H9 (cell line): ENCODE data around the gene SLC9A9. TPM values are rescaled to one million over a fixed set of nuclear protein-coding genes. Genes with fewer than 3 reads are reported as not detected.

Source experiments
- DNase-seq: peaks from one replicate; pipeline ENCODE4 v3.0.0-alpha.2; 2017
- H2AFZ ChIP-seq: one replicate; pipeline ENCODE4 v1.6.1; 2013; ENCODE audit warnings: mild to moderate bottlenecking, low read length, control low read depth, moderate library complexity
- H2AK5ac ChIP-seq: 2 replicates; pipeline ENCODE4 v1.6.1; 2013; ENCODE audit warnings: low read length, control low read depth, mixed read lengths; ENCODE audit not compliant: insufficient read length
- H2BK120ac ChIP-seq: one replicate; pipeline ENCODE4 v1.6.1; 2013; ENCODE audit warnings: low read depth, mild to moderate bottlenecking, low read length, control low read depth, inconsistent platforms; ENCODE audit not compliant: poor library complexity, severe bottlenecking
- H2BK12ac ChIP-seq: 2 replicates; pipeline ENCODE4 v1.6.1; 2013; ENCODE audit warnings: low read length, control low read depth, mixed read lengths, low read depth; ENCODE audit not compliant: insufficient read length
- H2BK15ac ChIP-seq: 2 replicates; pipeline ENCODE4 v1.6.1; 2013; ENCODE audit warnings: low read depth, low read length, control low read depth
- H2BK20ac ChIP-seq: one replicate; pipeline ENCODE4 v1.6.1; 2013; ENCODE audit warnings: low read depth, mild to moderate bottlenecking, low read length, control low read depth, inconsistent platforms; ENCODE audit not compliant: poor library complexity, severe bottlenecking
- H2BK5ac ChIP-seq: 2 replicates; pipeline ENCODE4 v1.6.1; 2013; ENCODE audit warnings: low read length, control low read depth, mixed read lengths; ENCODE audit not compliant: insufficient read length
- H3K14ac ChIP-seq: 2 replicates; pipeline ENCODE4 v1.6.1; 2013; ENCODE audit warnings: low read length, control low read depth; ENCODE audit not compliant: insufficient read depth
- H3K18ac ChIP-seq: 2 replicates; pipeline ENCODE4 v1.6.1; 2013; ENCODE audit warnings: low read depth, mild to moderate bottlenecking, mixed read lengths, low read length, control low read depth; ENCODE audit not compliant: insufficient read length
- H3K23ac ChIP-seq: 2 replicates; pipeline ENCODE4 v1.6.1; 2013; ENCODE audit warnings: low read length, control low read depth, mixed read lengths, low read depth; ENCODE audit not compliant: insufficient read length
- H3K23me2 ChIP-seq: 2 replicates; pipeline ENCODE4 v1.6.1; 2013; ENCODE audit warnings: low read depth, mild to moderate bottlenecking, mixed read lengths, low read length, control low read depth; ENCODE audit not compliant: insufficient read length, poor library complexity, severe bottlenecking
- H3K27ac ChIP-seq: 2 replicates; pipeline ENCODE4 v1.5.1; 2013; ENCODE audit warnings: low read length, control low read depth, mixed read lengths, low read depth; ENCODE audit not compliant: insufficient read length
- H3K27me3 ChIP-seq: 2 replicates; pipeline ENCODE4 v1.6.1; 2013; ENCODE audit warnings: low read length, control low read depth, inconsistent platforms; ENCODE audit not compliant: insufficient read depth
- H3K4ac ChIP-seq: 2 replicates; pipeline ENCODE4 v1.6.1; 2013; ENCODE audit warnings: low read depth, mild to moderate bottlenecking, control low read depth, inconsistent platforms, low read length, moderate library complexity
- H3K4me1 ChIP-seq: 2 replicates; pipeline ENCODE4 v1.6.1; 2013; ENCODE audit warnings: low read length, control low read depth, inconsistent platforms; ENCODE audit not compliant: insufficient read depth
- H3K4me2 ChIP-seq: 2 replicates; pipeline ENCODE4 v1.6.1; 2013; ENCODE audit warnings: low read length, control low read depth, mixed read lengths; ENCODE audit not compliant: insufficient read length, insufficient read depth
- H3K56ac ChIP-seq: 2 replicates; pipeline ENCODE4 v1.6.1; 2013; ENCODE audit warnings: low read depth, mild to moderate bottlenecking, mixed read lengths, low read length, control low read depth; ENCODE audit not compliant: insufficient read length
- H3K79me1 ChIP-seq: 2 replicates; pipeline ENCODE4 v1.6.1; 2013; ENCODE audit warnings: low read depth, mild to moderate bottlenecking, moderate library complexity, low read length, control low read depth, inconsistent platforms; ENCODE audit not compliant: insufficient read depth, poor library complexity, severe bottlenecking
- H3K79me2 ChIP-seq: 2 replicates; pipeline ENCODE4 v1.6.1; 2013; ENCODE audit warnings: low read length, control low read depth, inconsistent platforms; ENCODE audit not compliant: insufficient read depth
- H3K9ac ChIP-seq: 2 replicates; pipeline ENCODE4 v1.6.1; 2013; ENCODE audit warnings: low read length, control low read depth, mixed read lengths; ENCODE audit not compliant: insufficient read length; ENCODE audit errors: extremely low read depth
- H3K9me3 ChIP-seq: one replicate; pipeline ENCODE4 v1.6.1; 2013; ENCODE audit warnings: low read depth, low read length, inconsistent platforms; ENCODE audit not compliant: control insufficient read depth
- H3T11ph ChIP-seq: one replicate; pipeline ENCODE4 v1.6.1; 2013; ENCODE audit warnings: mild to moderate bottlenecking, low read length, control low read depth, inconsistent platforms
- H4K20me1 ChIP-seq: one replicate; pipeline ENCODE4 v1.6.1; 2013; ENCODE audit not compliant: control insufficient read depth, insufficient read length, insufficient read depth
- H4K5ac ChIP-seq: 2 replicates; pipeline ENCODE4 v1.6.1; 2013; ENCODE audit warnings: low read depth, mild to moderate bottlenecking, mixed read lengths, low read length, control low read depth; ENCODE audit not compliant: insufficient read length
- H4K8ac ChIP-seq: replicated peaks from 2 replicates; pipeline ENCODE4 v1.6.1; 2013; ENCODE audit warnings: low read length, control low read depth, mixed read lengths, low read depth; ENCODE audit not compliant: insufficient read length
- H4K91ac ChIP-seq: 2 replicates; pipeline ENCODE4 v1.6.1; 2013; ENCODE audit warnings: low read depth, mild to moderate bottlenecking, moderate library complexity, mixed read lengths, low read length, control low read depth; ENCODE audit not compliant: insufficient read length
- H3K27ac Mint-ChIP-seq, 3 experiments: 2 replicates in 2 of 3; 3 replicates in 1 of 3; pipeline ENCODE4 v1.8.0; 2020 to 2021; ENCODE audit warnings: mixed read lengths in 3 of 3, mild to moderate bottlenecking in 1 of 3, moderate library complexity in 1 of 3
- H3K27me3 Mint-ChIP-seq: 2 replicates; pipeline ENCODE4 v1.8.0; 2021; ENCODE audit warnings: low read depth, mild to moderate bottlenecking, moderate library complexity, mixed read lengths
- H3K36me3 Mint-ChIP-seq, 3 experiments: 2 replicates in 2 of 3; 3 replicates in 1 of 3; pipeline ENCODE4 v1.8.0; 2020 to 2021; ENCODE audit warnings: low read depth in 3 of 3, mixed read lengths in 3 of 3; ENCODE audit not compliant: insufficient read depth in 1 of 3
- H3K4me1 Mint-ChIP-seq, 2 experiments: 2 replicates each; pipeline ENCODE4 v1.8.0; 2020; ENCODE audit warnings: mixed read lengths in 2 of 2
- H3K4me3 Mint-ChIP-seq, 2 experiments: 2 replicates in 1 of 2; 3 replicates in 1 of 2; pipeline ENCODE4 v1.8.0; 2020 to 2021; ENCODE audit warnings: mild to moderate bottlenecking in 2 of 2, mixed read lengths in 2 of 2, moderate library complexity in 1 of 2
- H3K9me3 Mint-ChIP-seq, 2 experiments: 2 replicates in 1 of 2; 3 replicates in 1 of 2; pipeline ENCODE4 v1.8.0; 2020; ENCODE audit warnings: mild to moderate bottlenecking in 2 of 2, mixed read lengths in 2 of 2, moderate library complexity in 1 of 2
- WGBS: extraction: QIAGEN DNeasy Blood & Tissue Kit; methylation state at CpG from one replicate; pipeline ENCODE4 v1.1.7; 2013; ENCODE audit warnings: missing lambda C conversion rate, low lambda C conversion rate, mixed read lengths; ENCODE audit not compliant: insufficient read length; ENCODE audit errors: extremely low coverage; 5-methylcytosine and 5-hydroxymethylcytosine counted together
- total RNA-seq: library from RNA; stranded (reverse); gene quantifications from 2 replicates; pipeline ENCODE4 v1.2.1, GENCODE V29; 2021
- TF ChIP-seq, protein P1 (sequence below): fragments of 200-600 bp; sonication (generic); conservative IDR thresholded peaks from 3 replicates; pipeline ENCODE4 v1.8.0; 2021; ENCODE audit warnings: antibody characterized with exemption, mild to moderate bottlenecking

SLC9A9 gene
- total RNA-seq, 1 experiment from 2014 or later, result 0.35 TPM

DNA sequence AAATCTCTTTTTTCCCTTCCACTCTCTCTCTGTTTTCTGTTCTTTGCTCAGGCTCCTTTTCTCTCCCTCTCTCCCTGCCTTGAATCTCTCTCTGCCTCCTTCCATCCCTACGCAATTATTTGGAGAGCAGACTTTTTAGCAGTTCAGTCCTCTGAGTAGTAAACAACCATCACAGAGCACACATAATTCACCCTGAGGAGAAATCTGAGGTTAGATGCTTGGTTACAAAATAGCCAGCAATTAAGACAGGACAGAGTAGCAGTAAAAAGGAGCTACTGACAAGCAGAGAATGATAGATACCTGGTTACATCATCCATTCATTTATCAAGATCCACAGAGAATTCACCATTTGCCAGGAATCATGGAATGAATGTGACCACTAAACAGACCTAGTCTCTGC, 25.5 kb downstream of the SLC9A9 start:
- Mint-ChIP-seq H3K4me3 (no peak overlapping the region), H3K27me3 (no peaks in the 10 kb centered on the region), H3K36me3 (no peaks in the 10 kb centered on the region), H3K4me1 (peaks cover 3 to 9% of the 10 kb centered on the region in 2 experiments), H3K27ac (no peak overlapping the region), H3K9me3 (no peaks in the 10 kb centered on the region)
- no peak overlapping the region for H3K9ac ChIP-seq
- no peak overlapping the region for H3K56ac ChIP-seq
- H2BK120ac ChIP-seq, result no peak overlapping the region
- H4K20me1 ChIP-seq, result no peaks in the 10 kb centered on the region
- no peaks in the 10 kb centered on the region for H3K79me2 ChIP-seq
- no peaks in the 10 kb centered on the region for H3K23me2 ChIP-seq
- no peak overlapping the region for H2BK5ac ChIP-seq
- no peak overlapping the region for H3K27ac ChIP-seq
- no peak overlapping the region for H4K5ac ChIP-seq
- no peak overlapping the region for H3K14ac ChIP-seq
- H3K18ac ChIP-seq, result no peak overlapping the region
- TF ChIP-seq, protein P1, sequence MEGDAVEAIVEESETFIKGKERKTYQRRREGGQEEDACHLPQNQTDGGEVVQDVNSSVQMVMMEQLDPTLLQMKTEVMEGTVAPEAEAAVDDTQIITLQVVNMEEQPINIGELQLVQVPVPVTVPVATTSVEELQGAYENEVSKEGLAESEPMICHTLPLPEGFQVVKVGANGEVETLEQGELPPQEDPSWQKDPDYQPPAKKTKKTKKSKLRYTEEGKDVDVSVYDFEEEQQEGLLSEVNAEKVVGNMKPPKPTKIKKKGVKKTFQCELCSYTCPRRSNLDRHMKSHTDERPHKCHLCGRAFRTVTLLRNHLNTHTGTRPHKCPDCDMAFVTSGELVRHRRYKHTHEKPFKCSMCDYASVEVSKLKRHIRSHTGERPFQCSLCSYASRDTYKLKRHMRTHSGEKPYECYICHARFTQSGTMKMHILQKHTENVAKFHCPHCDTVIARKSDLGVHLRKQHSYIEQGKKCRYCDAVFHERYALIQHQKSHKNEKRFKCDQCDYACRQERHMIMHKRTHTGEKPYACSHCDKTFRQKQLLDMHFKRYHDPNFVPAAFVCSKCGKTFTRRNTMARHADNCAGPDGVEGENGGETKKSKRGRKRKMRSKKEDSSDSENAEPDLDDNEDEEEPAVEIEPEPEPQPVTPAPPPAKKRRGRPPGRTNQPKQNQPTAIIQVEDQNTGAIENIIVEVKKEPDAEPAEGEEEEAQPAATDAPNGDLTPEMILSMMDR, result no peak
- no peak overlapping the region for H3K4ac ChIP-seq
- no peak overlapping the region for H2BK20ac ChIP-seq
- no peak overlapping the region for H4K91ac ChIP-seq
- no peaks in the 10 kb centered on the region for H3K9me3 ChIP-seq
- no peak for DNase-seq
- H3K79me1 ChIP-seq, result no peaks in the 10 kb centered on the region
- no peak overlapping the region for H3K23ac ChIP-seq
- no peak overlapping the region for H2BK15ac ChIP-seq
- no peak overlapping the region for H3T11ph ChIP-seq
- H3K4me1 ChIP-seq, result no peaks in the 10 kb centered on the region
- H3K4me2 ChIP-seq, result no peak overlapping the region
- H3K27me3 ChIP-seq, result no peaks in the 10 kb centered on the region
- no peak overlapping the region for H2AK5ac ChIP-seq
- H2AFZ ChIP-seq, result no peak overlapping the region
- H4K8ac ChIP-seq, result no peak overlapping the region
- no CpG with 5 or more reads among the region's 1 CpG for WGBS
- H2BK12ac ChIP-seq, result no peak overlapping the region
